GM18498 (cell line): ENCODE results near the gene CD3G.
"Not testable (repeated sequence)": the region's sequence is repeated elsewhere in the genome, so short reads cannot be mapped to it uniquely, and the experiment has no call there.

Experiments used
- ATAC-seq: cut with Tn5 transposase; IDR thresholded peaks from one replicate; pipeline ENCODE4 v1.9.1; 2021; ENCODE audit warnings: mild to moderate bottlenecking, moderate library complexity; ENCODE audit not compliant: unreplicated experiment

The CD3G gene

DNA sequence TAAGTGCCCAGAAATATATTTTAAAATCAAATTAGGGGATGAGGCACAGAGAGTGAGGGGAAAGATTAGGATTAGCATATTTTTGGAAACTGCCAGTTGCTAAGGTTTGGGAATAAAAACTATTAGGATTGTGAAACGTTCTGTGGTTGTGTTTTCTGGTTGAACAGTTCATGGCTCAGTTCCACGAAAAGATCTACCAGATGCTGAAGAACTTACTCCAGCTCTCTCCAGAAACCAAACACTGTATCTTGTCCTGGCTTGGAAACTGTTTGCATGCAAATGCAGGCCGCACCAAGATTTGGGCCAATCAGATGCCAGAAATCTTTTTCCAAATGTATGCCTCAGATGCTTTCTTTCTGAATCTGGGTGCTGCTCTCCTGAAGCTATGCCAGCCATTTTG, 30.6 kb downstream of the CD3G start:
- no peak for ATAC-seq

- ATAC-seq, result no peak
Measured at GRCh38 chr11:118375978-118376377, 31.8 kb downstream of the CD3G start.

DNA sequence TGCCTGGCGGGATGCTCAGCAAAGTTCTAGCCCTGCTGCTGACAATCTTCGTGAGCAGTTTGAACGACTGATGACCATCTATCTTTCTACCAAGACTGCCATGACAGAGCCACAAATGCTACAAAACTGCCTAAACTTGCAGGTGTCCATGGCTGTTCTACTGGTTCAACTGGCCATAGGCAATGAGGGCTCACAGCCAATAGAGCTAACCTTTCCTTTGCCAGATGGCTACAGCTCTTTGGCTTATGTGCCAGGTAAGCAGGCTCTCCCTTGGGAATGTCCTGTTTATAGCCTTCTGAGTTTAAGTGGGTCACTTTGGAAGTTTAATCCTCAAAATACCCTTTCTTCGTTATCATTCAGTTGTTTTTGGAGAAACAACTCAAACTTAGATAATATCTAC, 35.4 kb downstream of the CD3G start:
- ATAC-seq, result no peak

DNA sequence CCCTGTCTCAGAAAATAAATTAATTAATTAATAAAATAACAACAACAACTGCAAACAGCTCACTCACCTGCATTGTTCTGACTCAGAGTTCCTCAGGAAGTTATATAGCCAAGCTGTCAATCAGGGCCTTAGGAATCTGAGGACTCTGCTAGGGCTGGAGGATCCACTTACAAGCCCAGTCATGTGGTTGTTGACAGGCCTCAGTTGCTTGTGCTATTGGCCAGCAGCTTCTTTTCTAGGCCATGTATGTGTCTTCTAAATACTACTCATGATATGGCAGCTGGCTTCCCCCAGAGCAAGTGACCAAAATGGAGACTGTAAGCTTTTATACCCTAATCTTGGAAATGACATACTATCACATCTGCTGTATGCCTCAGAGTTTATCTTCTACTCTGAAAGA, 36.4 kb downstream of the CD3G start:
- no peak for ATAC-seq

GRCh38 chr11:118382954-118383353, 38.8 kb downstream of the CD3G start:
- ATAC-seq, result no peak

GRCh38 chr11:118383657-118384056, 39.5 kb downstream of the CD3G start:
- no peak for ATAC-seq

DNA sequence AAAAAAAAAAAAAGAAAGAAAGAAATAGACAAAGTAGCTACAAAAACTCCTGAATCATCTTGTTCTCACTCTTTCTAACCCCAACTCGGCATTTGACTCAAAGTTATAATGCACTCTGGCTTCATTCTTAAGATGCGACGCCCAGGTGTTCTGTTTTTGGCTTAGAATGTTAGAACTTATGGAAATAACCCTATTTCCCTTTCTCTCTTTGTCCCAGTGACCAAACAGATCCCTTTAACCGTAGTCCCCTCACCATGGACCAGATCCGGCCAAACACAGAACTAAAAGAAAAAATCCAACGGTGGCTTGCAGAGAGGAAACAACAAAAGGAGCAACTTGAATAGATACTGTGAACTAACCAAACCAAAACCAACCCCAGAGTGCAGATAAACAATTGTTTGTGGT, 52.0 kb downstream of the CD3G start:
- no peak for ATAC-seq

- ATAC-seq, result no peak
Measured at GRCh38 chr11:118397448-118397847, 53.3 kb downstream of the CD3G start.

- ATAC-seq, result peak; percentile 56
Measured at GRCh38 chr11:118398791-118399559, 54.8 kb downstream of the CD3G start.

GRCh38 chr11:118401151-118401879, 57.2 kb downstream of the CD3G start, which contains the start of gene ATP5MG:
TSS of gene ATP5MG (plus strand) at chr11:118401606. CDS start at chr11:118401666, 60 bp downstream.
- ATAC-seq, result peak; percentile 55

- no peak for ATAC-seq
Measured at GRCh38 chr11:118401880-118402590, 57.9 kb downstream of the CD3G start.

GRCh38 chr11:118402594-118402993, 58.5 kb downstream of the CD3G start:
- not testable (repeated sequence) for ATAC-seq
